NAMALWA (cell line): ENCODE data around the gene TTC28.
"Not testable (repeated sequence)": the region's sequence is repeated elsewhere in the genome, so short reads cannot be mapped to it uniquely, and the experiment has no call there.

Source experiments
- DNase-seq: peaks from one replicate; pipeline ENCODE4 v3.0.0-alpha.2; 2015; ENCODE audit warnings: low spot score

The TTC28 gene

GRCh38 chr22:28481725-28482124 lies 197.9 kb downstream of the TTC28 start:
- no peak for DNase-seq

GRCh38 chr22:28480000-28480715 lies 199.5 kb downstream of the TTC28 start:
- DNase-seq: no peak

- DNase-seq: no peak
Observed at GRCh38 chr22:28478564-28478963, 201.1 kb downstream of the TTC28 start.

DNA sequence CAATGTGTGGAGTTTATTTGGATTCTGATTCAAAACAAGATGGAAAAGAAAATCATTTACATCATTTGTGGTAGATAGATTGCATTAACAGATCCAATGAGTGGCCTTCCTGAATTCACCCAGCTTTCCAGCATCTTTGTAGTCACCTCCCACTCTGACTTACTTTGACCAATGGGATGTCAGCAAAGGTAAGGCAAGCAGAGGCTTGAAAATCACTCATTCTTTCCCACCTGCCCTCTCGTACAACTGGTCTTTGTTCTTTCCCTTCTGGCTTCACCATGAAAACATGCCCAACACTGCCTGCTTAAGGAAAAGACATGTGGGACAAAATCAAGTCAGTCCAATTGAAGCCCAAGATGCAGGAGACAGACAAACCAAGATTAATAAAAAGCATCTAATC lies 202.1 kb downstream of the TTC28 start:
- no peak for DNase-seq

- DNase-seq: no peak
Observed at GRCh38 chr22:28474330-28474729, 205.3 kb downstream of the TTC28 start.

DNA sequence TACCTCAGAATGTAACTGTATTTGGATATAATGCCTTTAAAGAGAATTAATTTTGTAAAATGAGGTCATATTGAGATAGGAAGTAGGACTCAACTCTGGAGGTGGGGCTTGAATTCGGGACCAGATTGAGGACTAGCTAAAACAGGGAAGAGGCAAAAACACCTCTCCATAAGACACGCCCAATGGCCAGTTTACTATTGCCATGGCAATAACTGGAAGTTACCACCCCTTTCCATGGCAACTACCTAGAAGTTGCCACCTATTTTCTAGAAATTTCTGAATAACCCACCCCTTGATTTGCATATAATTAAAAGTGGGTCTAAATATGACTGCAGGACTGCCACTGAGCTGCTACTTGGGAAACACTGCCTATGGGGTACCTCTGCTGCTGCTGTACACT lies 206.4 kb downstream of the TTC28 start:
- no peak for DNase-seq

- DNase-seq: not testable (repeated sequence)
Observed at GRCh38 chr22:28467055-28467454, 212.6 kb downstream of the TTC28 start.

DNA sequence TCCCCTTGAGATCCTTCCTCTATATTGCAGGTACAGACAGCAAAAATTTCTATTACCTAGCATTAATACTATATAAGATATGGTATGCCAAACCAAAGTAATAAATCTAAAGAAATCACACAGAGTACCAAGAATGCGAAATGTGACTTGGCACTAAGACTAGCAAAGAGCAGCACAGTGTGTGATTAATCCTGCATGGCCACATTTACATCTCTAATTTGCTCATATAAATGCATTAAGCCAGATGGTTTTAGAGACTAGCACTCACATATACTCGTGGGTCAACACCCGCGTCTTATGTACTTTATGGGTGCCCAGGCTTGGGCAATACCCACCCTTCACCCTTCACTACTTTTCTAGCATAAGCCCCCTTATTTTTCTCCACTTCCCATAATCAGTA lies 213.2 kb downstream of the TTC28 start:
- no peak for DNase-seq

GRCh38 chr22:28465841-28466240 lies 213.8 kb downstream of the TTC28 start:
- DNase-seq: no peak

- no peak for DNase-seq
Observed at GRCh38 chr22:28464127-28464526, 215.5 kb downstream of the TTC28 start.

DNA sequence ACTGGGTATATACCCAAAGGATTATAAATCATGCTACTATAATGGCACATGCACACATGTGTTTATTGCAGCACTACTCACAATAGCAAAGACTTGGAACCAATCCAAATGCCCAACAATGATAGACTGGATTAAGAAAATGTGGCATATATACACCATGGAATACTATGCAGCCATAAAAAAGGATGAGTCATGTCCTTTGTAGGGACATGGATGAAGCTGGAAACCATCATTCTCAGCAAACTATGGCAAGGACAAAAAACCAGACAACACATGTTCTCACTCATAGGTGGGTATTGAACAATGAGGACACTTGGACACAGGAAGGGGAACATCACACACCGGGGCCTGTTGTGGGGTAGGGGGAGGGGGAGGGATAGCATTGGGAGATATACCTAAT lies 216.2 kb downstream of the TTC28 start:
- not testable (repeated sequence) for DNase-seq

- no peak for DNase-seq
Observed at GRCh38 chr22:28462901-28463300, 216.7 kb downstream of the TTC28 start.

DNA sequence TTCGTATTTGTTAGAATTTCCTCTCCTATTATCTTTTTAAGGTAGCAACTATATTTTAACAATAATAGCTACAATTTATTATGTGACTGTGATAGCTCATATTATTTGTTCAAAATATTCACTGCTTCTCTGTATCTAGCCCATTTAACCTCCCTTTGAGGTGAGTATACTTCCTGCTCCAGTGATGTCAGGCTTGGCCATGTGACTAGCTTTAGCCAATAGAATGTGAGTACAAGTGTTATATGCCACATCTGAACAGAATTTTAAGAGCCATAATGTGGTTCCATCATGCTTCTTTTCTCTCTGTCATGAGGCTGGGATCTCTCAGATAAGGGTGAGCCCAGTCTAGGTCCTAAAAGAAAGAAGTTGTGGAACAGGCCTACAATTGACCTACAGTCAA lies 217.6 kb downstream of the TTC28 start:
- DNase-seq: peak; percentile 47

DNA sequence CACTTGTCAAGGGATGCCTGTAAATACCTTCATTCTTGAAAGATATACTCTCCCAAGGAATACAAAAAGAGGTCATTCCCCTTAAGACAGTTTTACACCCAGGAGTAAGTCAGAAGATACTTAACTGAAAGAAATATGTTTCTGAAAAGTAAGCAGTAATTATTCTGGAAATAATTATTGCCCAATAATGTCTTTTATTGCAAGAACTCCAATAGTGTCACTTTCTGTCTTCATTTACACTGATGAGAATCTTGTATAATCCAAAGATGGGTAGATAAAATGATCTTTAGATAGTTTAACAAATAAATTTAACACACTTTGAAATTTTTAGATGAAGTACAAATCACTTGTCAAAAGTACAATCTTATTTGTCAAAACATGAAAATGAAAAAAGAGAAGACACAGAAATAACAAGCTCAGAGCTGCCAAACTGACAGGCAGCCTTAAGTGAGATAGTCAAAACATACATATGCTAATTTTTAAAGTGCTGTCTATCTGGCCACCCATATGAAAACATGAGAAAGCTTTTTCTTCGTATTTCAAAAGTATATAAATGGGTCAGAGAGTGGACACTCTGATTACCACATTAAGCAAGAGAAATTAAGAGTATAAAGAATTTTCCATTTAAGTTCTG lies 225.1 kb downstream of the TTC28 start:
- no peak for DNase-seq

DNA sequence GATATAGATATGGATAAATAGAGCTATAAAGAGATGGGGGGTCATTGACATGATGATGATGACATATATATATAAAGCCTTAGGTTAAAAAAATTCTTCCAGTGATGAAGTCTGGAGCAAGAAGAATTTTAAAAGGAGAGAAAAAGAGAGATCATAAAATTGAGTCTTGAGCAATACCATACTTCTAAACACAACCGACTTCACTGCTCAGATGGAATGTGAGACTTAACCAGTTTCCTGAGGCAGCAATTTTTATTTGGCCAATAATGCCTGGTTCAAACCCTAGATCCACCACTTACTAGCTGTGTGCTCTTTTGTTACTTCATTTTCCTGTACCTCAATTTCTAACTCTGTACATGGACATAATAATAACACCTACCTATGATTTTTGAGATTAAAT lies 229.5 kb downstream of the TTC28 start:
- DNase-seq: no peak

DNA sequence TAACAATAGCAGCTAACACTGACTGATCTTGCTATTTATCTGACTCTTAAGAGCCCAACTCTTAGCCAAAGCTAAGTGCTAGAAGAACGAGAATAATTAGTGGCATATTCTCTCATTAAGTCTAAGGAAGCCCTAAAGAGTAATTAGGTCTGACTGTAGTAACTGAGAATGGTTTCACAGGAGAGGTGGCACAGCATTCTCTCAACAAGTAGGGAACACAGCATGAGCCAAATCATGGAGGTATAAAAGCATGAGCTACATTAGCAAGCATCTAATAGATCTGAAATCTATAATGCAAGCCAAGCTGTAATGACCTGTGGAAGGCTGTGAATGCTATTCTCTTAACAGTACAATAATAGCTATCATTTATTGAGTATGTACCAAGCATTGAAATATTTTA lies 230.6 kb downstream of the TTC28 start:
- no peak for DNase-seq

DNA sequence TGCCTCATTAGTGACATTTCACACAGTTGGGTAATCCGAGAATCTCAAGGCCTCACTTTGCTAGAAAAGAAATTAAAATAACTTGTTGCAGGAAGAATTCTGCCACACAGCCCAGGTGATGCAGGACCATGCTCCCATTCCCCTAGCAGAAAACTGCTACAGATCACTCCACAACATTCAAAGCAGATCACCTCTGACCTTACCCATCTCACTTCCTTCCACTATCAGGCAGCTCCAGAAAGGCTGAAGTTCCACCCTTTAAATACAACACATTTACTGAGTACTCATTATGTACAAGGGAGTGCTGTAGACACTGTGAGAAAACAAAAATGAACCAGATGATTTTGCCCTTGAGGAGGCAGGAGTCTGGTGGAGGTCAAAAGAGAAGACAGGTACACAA lies 231.0 kb downstream of the TTC28 start:
- no peak for DNase-seq

DNA sequence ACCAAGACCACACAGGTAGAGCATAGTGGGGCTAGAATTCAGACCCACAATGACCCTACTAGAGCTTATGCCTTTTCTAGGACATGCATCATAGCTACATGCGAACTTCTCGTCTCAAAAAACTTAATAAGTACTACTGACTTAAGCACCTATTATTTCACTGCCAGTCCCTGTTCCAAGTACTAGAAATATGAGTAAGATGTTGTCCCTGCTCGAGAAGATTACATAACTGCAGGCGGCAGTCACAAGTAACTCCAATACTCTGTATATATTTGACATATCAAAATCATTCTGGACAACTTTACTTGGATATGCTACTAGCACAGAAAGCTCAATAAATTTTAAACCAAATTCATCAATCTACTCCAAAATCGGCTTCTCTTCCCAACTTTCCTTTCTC lies 235.0 kb downstream of the TTC28 start:
- DNase-seq: no peak

DNA sequence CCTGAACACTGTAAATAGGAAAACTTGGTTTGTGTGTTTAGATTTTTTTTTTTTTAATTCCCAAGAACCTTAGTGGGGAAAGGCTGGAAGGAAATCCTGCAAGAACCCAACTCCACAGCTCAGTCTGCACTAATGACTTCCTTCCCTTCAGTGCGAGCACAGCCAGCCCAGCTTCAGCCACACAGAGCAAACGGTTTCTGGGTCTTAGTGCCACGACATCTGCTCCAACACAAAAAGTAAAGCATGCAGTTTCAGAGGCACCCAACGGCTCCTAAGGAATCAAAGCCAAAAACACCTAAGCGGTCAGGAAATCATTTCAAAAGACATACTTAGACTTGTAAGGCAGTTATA lies 236.1 kb downstream of the TTC28 start:
- peak; percentile 10 for DNase-seq

DNA sequence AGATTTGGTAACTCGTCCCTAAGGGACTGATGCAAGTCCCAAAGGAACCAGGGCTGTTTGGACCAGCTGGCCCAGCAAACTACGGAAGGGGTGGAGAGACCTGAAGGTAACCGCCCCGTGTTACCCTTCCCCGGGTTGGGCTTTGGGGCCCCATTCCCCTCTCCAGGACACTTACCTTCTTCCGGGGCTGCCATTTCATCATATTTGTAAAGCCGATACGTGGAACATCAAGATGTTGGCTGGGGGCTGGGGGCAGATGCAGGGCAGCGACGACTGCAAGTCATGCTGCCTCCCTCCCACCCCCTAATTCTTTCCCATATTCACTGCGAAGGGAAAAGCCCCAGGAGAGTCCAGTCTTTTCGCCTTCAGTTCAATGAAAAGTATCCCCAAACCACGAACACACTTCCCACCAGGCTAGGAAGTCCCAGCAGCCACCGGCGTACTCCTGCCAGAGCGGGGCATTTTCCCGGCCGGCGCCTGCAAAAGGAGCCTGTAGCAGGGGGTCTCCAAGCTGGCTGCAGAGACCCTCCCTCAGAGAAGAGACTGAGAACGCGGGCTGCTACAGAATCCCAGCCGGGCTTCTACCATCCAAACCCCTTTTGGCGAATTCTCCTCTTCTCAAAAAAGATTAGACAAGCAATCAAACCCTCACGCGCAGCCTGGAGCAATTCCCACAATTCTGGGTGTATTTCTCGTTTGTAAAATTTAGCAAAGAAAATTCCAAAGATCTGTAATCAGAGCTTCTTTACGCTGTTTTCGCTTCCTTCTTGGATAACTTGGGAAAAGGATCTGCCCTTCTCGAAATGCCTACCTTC lies 236.7 kb downstream of the TTC28 start:
- DNase-seq: no peak

- DNase-seq: peak; percentile 76
Observed at GRCh38 chr22:28442264-28442710, 237.4 kb downstream of the TTC28 start.

- DNase-seq: no peak
Observed at GRCh38 chr22:28441720-28442263, 237.8 kb downstream of the TTC28 start.
